Thyroid gland (tissue), 4 donors: ENCODE results near the gene FXYD6.

ENCODE experiments used
- POLR2A ChIP-seq, 2 donors: fragments of 450-650 bp; IDR thresholded peaks; one replicate each; pipeline ENCODE4 v1.6.1; 2017; ENCODE audit warnings: antibody characterized with exemption in 2 of 2, mild to moderate bottlenecking in 2 of 2, moderate library complexity in 1 of 2
- TF ChIP-seq, protein P1 (sequence below), 6 experiments: fragments of 200-600 bp in 3 of 6; fragments of 450-650 bp in 3 of 6; sonication (generic) in 3 of 6; IDR thresholded peaks; one replicate each; pipeline ENCODE4 v1.5.1; 2016 to 2019; ENCODE audit warnings: antibody characterized with exemption in 6 of 6, mild to moderate bottlenecking in 2 of 6, inconsistent platforms in 1 of 6, moderate library complexity in 1 of 6

GRCh38 chr11:117877120-117877784, 794 bp upstream of the FXYD6 start:
- TF ChIP-seq POLR2A (IDR thresholded peaks at IDR 0.05): no peak
- TF ChIP-seq, protein P1, sequence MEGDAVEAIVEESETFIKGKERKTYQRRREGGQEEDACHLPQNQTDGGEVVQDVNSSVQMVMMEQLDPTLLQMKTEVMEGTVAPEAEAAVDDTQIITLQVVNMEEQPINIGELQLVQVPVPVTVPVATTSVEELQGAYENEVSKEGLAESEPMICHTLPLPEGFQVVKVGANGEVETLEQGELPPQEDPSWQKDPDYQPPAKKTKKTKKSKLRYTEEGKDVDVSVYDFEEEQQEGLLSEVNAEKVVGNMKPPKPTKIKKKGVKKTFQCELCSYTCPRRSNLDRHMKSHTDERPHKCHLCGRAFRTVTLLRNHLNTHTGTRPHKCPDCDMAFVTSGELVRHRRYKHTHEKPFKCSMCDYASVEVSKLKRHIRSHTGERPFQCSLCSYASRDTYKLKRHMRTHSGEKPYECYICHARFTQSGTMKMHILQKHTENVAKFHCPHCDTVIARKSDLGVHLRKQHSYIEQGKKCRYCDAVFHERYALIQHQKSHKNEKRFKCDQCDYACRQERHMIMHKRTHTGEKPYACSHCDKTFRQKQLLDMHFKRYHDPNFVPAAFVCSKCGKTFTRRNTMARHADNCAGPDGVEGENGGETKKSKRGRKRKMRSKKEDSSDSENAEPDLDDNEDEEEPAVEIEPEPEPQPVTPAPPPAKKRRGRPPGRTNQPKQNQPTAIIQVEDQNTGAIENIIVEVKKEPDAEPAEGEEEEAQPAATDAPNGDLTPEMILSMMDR (IDR thresholded peaks at IDR 0.05): no peak
